Measurements from ENCODE around the gene PAFAH1B2. TPM values are rescaled to one million over a fixed set of nuclear protein-coding genes. Genes with fewer than 3 reads are reported as not detected.
A peak's percentile ranks its signal among the peaks of the same experiment; 100 is the strongest.
"Not testable (repeated sequence)": the region's sequence is repeated elsewhere in the genome, so short reads cannot be mapped to it uniquely, and the experiment has no call there.

PAFAH1B2 gene
- total and polyA plus RNA-seq, 2 experiments from 2014 or later: 25.8 to 58.7 TPM

- Histone ChIP-seq H3K9me3 (ENCODE audit: low read depth) (no peaks in the 10 kb centered on the region), H3K4me3 (no peak overlapping the region), H3K27ac (no peak overlapping the region), H3K27me3 (no peaks in the 10 kb centered on the region), H3K4me1 (ENCODE audit: low read depth) (peaks cover 15% of the 10 kb centered on the region), H3K36me3 (peaks cover 6% of the 10 kb centered on the region)
- peak; percentile 81 to 84 for DNase-seq (ENCODE audit: low read depth in 1 of 2, low spot score in 1 of 2)
- TF ChIP-seq, protein P1, sequence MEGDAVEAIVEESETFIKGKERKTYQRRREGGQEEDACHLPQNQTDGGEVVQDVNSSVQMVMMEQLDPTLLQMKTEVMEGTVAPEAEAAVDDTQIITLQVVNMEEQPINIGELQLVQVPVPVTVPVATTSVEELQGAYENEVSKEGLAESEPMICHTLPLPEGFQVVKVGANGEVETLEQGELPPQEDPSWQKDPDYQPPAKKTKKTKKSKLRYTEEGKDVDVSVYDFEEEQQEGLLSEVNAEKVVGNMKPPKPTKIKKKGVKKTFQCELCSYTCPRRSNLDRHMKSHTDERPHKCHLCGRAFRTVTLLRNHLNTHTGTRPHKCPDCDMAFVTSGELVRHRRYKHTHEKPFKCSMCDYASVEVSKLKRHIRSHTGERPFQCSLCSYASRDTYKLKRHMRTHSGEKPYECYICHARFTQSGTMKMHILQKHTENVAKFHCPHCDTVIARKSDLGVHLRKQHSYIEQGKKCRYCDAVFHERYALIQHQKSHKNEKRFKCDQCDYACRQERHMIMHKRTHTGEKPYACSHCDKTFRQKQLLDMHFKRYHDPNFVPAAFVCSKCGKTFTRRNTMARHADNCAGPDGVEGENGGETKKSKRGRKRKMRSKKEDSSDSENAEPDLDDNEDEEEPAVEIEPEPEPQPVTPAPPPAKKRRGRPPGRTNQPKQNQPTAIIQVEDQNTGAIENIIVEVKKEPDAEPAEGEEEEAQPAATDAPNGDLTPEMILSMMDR (IDR thresholded peaks at IDR 0.05; ENCODE audit: low read depth, low read length): peak; percentile 59
Observed at GRCh38 chr11:117180661-117181585, 36.8 kb downstream of the PAFAH1B2 start.

- peaks cover 15% of the 10 kb centered on the region for H3K4me1 ChIP-seq (ENCODE audit: low read depth)
- H3K27me3 ChIP-seq: no peaks in the 10 kb centered on the region
- TF ChIP-seq, protein P1 (IDR thresholded peaks at IDR 0.05; ENCODE audit: low read depth, low read length): no peak
- H3K4me3 ChIP-seq: no peak overlapping the region
- peaks cover 6% of the 10 kb centered on the region for H3K36me3 ChIP-seq
- H3K27ac ChIP-seq: no peak overlapping the region
- DNase-seq (ENCODE audit: low read depth in 1 of 2, low spot score in 1 of 2): no peak
- no peaks in the 10 kb centered on the region for H3K9me3 ChIP-seq (ENCODE audit: low read depth)
Observed at GRCh38 chr11:117181586-117182550, 37.8 kb downstream of the PAFAH1B2 start.

GRCh38 chr11:117182551-117182935, 38.5 kb downstream of the PAFAH1B2 start:
- TF ChIP-seq, protein P1 (IDR thresholded peaks at IDR 0.05; ENCODE audit: low read depth, low read length): no peak
- Histone ChIP-seq H3K36me3 (peaks cover 6% of the 10 kb centered on the region), H3K27me3 (no peaks in the 10 kb centered on the region), H3K4me3 (no peak overlapping the region), H3K27ac (no peak overlapping the region), H3K4me1 (ENCODE audit: low read depth) (peaks cover 15% of the 10 kb centered on the region), H3K9me3 (ENCODE audit: low read depth) (no peaks in the 10 kb centered on the region)
- no peak for DNase-seq (ENCODE audit: low read depth in 1 of 2, low spot score in 1 of 2)

DNA sequence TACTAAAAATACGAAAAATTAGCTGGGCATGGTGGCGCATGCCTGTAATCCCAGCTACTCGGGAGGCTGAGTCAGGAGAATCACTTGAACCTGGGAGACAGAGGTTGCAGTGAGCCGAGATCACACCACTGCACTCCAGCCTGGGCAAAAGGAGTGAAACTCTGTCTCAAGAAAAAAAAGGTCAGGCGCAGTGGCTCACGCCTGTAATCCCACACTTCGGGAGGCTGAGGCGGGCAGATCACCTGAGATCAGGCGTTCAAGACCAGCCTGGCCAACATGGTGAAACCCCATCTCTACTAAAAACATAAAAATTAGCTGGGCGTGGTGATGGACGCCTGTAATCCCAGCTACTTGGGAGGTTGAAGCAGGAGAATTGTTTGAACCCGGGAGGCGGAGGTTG, 39.1 kb downstream of the PAFAH1B2 start:
- H3K4me3 ChIP-seq; H3K9me3 ChIP-seq (ENCODE audit: low read depth); H3K27ac ChIP-seq; H3K36me3 ChIP-seq; H3K4me1 ChIP-seq (ENCODE audit: low read depth); H3K27me3 ChIP-seq; DNase-seq (ENCODE audit: low read depth in 1 of 2, low spot score in 1 of 2): not testable (repeated sequence)

DNA sequence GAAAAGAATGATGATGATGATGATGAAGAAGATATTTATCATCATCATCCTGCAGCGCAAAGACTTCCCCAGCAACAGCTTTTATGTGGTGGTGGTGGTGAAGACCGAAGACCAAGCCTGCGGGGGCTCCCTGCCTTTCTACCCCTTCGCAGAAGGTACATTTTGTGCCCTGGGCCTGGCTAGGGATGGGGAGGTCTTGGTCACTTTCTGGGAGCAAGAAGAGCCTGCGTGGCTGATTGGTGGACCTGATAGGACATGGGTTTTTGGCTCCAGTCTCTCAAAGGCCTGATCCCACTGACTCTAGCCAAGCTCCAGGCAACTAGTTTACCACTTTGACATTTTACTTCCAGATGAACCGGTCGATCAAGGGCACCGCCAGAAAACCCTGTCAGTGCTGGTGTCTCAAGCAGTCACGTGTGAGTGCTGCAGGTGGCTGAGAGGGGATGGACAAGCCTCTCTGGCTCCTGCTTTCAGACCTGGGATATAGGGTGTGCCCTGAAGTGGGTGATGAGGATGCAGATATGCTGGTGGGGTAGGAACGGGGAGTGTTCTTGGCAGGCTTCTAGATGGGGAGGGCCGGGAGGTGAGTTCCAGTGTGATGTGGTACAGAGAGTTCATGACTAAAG, 39.8 kb downstream of the PAFAH1B2 start:
- Histone ChIP-seq H3K27ac (no peak overlapping the region), H3K9me3 (ENCODE audit: low read depth) (no peaks in the 10 kb centered on the region), H3K36me3 (peaks cover 9% of the 10 kb centered on the region), H3K4me1 (ENCODE audit: low read depth) (peaks cover 8% of the 10 kb centered on the region), H3K27me3 (no peaks in the 10 kb centered on the region), H3K4me3 (no peak overlapping the region)
- DNase-seq (ENCODE audit: low read depth in 1 of 2, low spot score in 1 of 2): no peak
- TF ChIP-seq, protein P1 (IDR thresholded peaks at IDR 0.05; ENCODE audit: low read depth, low read length): no peak

Measured in cardiac muscle cell (in vitro differentiated cells and primary cell).